Astrocyte of the cerebellum (primary cell): ENCODE measurements around the gene KBTBD7.

Experiments
- DNase-seq: peaks from one replicate; pipeline ENCODE4 v3.0.0-alpha.2; 2011; ENCODE audit warnings: low read depth
- H3K4me3 ChIP-seq: 2 replicates; pipeline ENCODE4 v1.5.1; 2011; ENCODE audit warnings: mild to moderate bottlenecking, low read depth, low read length, moderate library complexity
- CTCF ChIP-seq: IDR thresholded peaks from 2 replicates; pipeline ENCODE4 v1.5.1; 2012; ENCODE audit warnings: low read length, low read depth, moderate library complexity, mild to moderate bottlenecking; ENCODE audit errors: missing control alignments
- in situ Hi-C: cut with HindIII; loops from 2 replicates; pipeline ENCODE4 v1.10.0; 2017; ENCODE audit warnings: low sequenced_read_pairs

Gene KBTBD7

GRCh38 chr13:41193919-41194824 lies at the start of gene KBTBD7:
Gene KBTBD7 (minus strand): TSS chr13:41194569. CDS start chr13:41194257, 312 bp downstream.
- in situ Hi-C loops: no loop called here
- no peak for TF ChIP-seq CTCF
- peak; percentile 96 for DNase-seq
- peak within 1 kb of the TSS; percentile 45 for H3K4me3 ChIP-seq

- DNase-seq: no peak
- in situ Hi-C loops: no loop called here
Measured at GRCh38 chr13:41241626-41242025, 47.3 kb upstream of the KBTBD7 start.

GRCh38 chr13:41236369-41236768 lies 42.0 kb upstream of the KBTBD7 start:
- no peak for DNase-seq
- no peak for TF ChIP-seq CTCF
- in situ Hi-C loops: no loop called here
- H3K4me3 ChIP-seq: no peak overlapping the region

More at GRCh38 chr13:41241626-41242025, 47.3 kb upstream of the KBTBD7 start:
- no peak for TF ChIP-seq CTCF
- no peak overlapping the region for H3K4me3 ChIP-seq

- TF ChIP-seq CTCF: no peak
- no peak overlapping the region for H3K4me3 ChIP-seq
- DNase-seq: no peak
- in situ Hi-C loops: no loop called here
Measured at GRCh38 chr13:41232578-41233480, 38.5 kb upstream of the KBTBD7 start.

GRCh38 chr13:41231786-41232185 lies 37.4 kb upstream of the KBTBD7 start:
- H3K4me3 ChIP-seq: no peak overlapping the region
- no peak for TF ChIP-seq CTCF
- DNase-seq: no peak
- in situ Hi-C loops: no loop called here

- DNase-seq: no peak
- no peak for TF ChIP-seq CTCF
Measured at GRCh38 chr13:41231025-41231677, 36.8 kb upstream of the KBTBD7 start.

More at GRCh38 chr13:41231025-41231677, 36.8 kb upstream of the KBTBD7 start:
- in situ Hi-C loops: no loop called here
- H3K4me3 ChIP-seq: no peak overlapping the region
